ENCODE data around the gene COL1A1.
A peak's percentile ranks its signal among the peaks of the same experiment; 100 is the strongest.

The COL1A1 gene

GRCh38 chr17:50185631-50186471 is 15.6 kb downstream of the COL1A1 start:
- no peak for DNase-seq

GRCh38 chr17:50184611-50185398 is 16.6 kb downstream of the COL1A1 start:
- DNase-seq = no peak

DNA sequence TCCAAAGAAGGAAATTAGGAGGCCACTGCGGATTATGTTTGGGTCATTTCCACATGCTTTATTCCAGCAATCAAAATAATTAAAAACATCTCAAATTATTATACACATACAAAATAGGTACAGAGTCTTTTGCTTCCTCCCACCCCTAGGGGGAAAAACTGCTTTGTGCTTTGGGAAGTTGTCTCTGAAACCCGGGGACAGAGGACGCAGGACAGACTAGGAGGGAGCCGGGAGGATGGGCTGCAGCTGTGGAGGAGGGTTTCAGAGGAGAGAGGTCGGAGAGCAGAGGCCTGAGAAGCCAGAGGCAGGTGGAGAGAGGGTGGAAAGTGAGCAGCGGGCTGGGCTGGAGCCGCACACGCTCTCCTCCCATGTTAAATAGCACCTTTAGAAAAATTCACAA is 17.4 kb downstream of the COL1A1 start:
- no peak for DNase-seq

GRCh38 chr17:50183421-50183994 is 17.9 kb downstream of the COL1A1 start:
- DNase-seq = no peak

DNA sequence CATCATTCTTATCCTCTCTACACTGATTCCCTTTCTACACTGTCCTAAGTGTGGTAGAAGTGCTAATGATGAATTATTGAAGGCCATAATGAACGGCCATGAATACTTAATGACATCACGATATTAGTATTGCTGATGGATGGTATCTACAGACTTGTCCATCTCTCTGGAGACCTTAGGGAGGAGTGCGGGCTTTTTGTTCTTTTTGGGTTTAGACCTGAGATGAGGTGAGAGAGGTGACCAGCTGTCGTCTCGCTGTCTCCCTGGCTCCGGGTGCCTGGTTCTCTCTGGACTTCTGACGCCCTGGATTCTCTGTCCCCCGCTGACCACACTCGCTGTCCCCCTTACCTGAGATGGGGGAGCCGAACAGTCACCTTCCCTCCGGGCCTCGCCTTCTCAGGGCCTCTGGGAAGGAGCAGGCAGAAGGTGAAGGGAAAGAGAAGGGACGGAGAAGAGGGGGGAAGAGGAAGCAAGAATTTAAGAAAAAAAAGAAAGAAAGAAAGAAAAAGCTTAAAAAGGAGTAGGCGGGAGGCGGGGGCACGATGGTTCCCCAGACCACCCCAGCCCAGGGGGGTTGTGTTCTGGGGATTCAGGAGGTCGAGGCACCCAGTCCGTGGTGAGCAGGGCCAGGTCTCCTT is 18.5 kb downstream of the COL1A1 start:
- no peak for DNase-seq

GRCh38 chr17:50181591-50182560 is 19.6 kb downstream of the COL1A1 start:
- no peak for DNase-seq

DNA sequence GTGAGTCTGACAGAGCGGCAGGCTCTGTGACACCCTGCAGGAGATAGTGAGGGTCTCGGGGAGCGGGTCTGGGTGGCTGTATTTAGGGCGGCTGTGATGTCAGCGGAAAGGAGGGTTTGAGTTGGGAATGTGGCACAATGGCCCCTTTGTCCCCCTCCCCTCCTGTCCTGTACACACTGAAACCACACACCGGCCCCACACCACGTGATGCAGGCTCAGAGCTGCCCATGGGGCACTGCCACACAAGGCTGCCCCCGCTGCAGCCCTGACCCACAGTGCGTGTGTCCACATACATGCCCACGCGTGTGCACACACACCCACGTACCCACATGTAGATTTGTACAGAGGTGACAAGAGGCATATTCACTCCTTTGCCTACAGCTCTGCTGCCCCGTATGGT is 20.3 kb downstream of the COL1A1 start:
- no peak for DNase-seq

DNA sequence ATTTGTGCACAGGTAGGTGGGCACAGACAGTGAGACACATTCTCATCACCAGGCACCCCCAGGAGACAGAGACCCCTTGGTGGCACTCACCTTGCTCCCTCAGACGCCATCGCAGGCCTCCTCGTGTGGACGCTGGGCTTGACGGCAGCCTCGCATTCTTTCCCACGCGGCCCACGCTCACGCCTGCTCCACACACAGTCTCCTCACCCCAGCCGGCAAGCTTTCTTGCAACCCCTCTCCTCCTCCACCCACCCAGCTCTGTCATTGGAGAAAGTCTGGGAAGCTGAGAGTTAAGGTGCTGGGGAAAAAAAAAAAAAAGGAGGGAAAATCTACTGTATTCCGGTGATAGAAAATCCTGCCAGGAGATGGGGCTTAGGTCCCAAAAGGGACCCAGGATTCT is 20.8 kb downstream of the COL1A1 start:
- no peak for DNase-seq

GRCh38 chr17:50180111-50180510 is 21.3 kb downstream of the COL1A1 start:
- DNase-seq = no peak

- DNase-seq = peak; percentile 91
Measured at GRCh38 chr17:50177983-50178834, 23.2 kb downstream of the COL1A1 start.

GRCh38 chr17:50177476-50177875 is 24.0 kb downstream of the COL1A1 start:
- no peak for DNase-seq

GRCh38 chr17:50176559-50177357 is 24.7 kb downstream of the COL1A1 start:
- DNase-seq = no peak

GRCh38 chr17:50175035-50175807 is 26.2 kb downstream of the COL1A1 start:
- no peak for DNase-seq

- DNase-seq = no peak
Measured at GRCh38 chr17:50174444-50174843, 27.0 kb downstream of the COL1A1 start.

DNA sequence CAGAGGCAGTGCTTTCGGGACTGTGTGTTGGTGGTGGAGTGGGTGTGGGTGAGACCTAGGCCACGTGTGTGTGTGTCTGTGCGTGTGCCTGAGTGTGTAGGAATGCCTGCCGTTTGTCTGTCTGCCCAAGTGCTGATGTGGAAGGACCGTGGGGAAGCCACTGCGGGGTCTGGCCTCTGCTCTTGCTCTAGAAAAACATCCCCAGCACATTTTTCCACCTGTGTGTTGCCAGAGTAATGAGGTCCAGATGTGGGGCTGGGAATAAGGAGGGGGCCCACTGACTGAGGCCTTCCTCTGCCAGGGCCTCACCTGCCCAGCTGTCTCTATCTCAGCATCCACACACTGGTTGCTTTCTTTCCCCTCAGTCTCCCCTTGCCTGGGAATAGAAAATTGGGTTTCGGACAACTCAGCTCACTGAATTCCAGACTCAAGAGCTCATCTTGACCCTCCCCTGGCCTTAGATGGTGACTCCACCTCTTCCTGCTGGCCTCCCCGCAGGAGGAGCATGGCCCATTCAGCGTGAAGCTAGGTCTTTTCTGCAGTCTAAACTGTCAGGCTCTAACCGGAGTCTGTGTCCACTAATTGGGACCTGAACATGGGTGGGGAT is 28.0 kb downstream of the COL1A1 start:
- DNase-seq = no peak

DNA sequence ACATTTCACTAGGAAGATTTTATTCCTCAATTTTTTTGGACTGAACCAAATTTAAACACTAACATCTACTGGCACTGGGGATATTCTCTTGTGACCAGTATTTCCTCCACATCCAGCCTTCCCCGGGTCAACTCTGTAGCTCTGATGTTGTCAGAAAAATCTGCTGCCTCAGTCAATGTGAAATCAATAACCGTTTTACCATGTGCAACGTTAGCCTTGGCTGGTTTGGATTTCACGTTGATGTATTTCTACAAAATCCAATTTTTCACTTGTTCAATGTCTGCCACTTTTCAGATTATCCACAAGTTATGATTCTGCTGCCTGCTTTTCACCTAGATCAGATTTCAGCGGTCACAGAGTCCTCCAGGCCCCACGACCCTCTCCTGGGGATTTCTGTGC is 28.5 kb downstream of the COL1A1 start:
- DNase-seq = no peak

GRCh38 chr17:50172130-50172529 is 29.3 kb downstream of the COL1A1 start:
- no peak for DNase-seq

GRCh38 chr17:50171371-50172071 is 29.9 kb downstream of the COL1A1 start:
- no peak for DNase-seq

All from 8988T (cell line).